ENCODE data around the gene NKIRAS2. TPM values are rescaled to one million over a fixed set of nuclear protein-coding genes. Genes with fewer than 3 reads are reported as not detected.

NKIRAS2 gene
- total and polyA plus RNA-seq, 2 of the 13 experiments (the other 11 are each of a cell fraction or from before 2014, with no cell fraction given) = 27.9 to 42.0 TPM

DNA sequence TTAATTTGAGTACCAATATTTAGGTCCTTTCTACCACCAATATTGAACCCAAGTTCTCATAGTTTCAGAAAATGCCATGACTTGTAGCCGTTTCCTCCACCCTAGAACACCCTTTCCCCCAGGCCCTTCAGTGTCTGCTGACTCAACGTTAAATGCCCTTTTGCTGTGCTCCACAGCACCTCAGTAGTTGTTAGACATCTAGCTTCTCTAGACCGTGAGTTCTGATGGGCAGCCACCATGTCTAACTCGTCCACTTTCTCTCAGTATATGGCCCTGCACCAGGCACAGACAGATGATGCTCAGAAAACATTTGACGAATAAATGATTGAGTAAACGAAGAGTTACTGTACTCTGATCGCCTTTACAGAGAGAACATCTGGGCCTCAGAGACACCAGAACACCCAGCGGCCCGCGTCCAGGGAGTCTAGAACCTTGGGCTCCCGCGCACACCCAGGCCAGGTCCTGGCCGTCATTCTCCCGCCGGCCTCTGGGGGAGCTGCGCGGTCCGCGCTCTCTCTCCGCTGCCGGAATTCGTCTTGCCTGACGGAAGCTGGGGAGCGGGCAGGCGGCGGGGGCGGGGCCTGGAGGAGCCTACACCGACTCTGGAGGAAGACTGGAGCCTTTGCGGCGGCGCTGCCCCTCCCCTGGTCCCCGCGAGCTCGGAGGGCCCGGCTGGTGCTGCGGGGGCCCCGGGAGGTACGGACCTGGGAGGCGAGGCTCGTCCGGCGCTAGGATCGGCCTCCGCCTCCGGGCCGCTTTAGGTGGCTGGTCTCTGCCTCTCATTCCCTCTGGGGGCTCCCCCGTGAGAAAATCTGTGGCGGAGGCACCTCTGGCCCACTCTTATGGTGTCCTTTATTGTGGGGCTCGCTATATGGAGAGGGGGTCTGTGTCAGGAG is at the start of gene NKIRAS2 (continued):
- TF ChIP-seq, protein P1, sequence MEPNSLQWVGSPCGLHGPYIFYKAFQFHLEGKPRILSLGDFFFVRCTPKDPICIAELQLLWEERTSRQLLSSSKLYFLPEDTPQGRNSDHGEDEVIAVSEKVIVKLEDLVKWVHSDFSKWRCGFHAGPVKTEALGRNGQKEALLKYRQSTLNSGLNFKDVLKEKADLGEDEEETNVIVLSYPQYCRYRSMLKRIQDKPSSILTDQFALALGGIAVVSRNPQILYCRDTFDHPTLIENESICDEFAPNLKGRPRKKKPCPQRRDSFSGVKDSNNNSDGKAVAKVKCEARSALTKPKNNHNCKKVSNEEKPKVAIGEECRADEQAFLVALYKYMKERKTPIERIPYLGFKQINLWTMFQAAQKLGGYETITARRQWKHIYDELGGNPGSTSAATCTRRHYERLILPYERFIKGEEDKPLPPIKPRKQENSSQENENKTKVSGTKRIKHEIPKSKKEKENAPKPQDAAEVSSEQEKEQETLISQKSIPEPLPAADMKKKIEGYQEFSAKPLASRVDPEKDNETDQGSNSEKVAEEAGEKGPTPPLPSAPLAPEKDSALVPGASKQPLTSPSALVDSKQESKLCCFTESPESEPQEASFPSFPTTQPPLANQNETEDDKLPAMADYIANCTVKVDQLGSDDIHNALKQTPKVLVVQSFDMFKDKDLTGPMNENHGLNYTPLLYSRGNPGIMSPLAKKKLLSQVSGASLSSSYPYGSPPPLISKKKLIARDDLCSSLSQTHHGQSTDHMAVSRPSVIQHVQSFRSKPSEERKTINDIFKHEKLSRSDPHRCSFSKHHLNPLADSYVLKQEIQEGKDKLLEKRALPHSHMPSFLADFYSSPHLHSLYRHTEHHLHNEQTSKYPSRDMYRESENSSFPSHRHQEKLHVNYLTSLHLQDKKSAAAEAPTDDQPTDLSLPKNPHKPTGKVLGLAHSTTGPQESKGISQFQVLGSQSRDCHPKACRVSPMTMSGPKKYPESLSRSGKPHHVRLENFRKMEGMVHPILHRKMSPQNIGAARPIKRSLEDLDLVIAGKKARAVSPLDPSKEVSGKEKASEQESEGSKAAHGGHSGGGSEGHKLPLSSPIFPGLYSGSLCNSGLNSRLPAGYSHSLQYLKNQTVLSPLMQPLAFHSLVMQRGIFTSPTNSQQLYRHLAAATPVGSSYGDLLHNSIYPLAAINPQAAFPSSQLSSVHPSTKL (CRISPR knock-in tag; IDR thresholded peaks at IDR 0.05) = peak; percentile 81
- peak; percentile 98; the same call in 1 of the 2 replicates for TF ChIP-seq ZNF747 (CRISPR knock-in tag; IDR thresholded peaks at IDR 0.05; ENCODE audit: borderline replicate concordance)
- TF ChIP-seq MED13 (CRISPR knock-in tag; IDR thresholded peaks at IDR 0.05) = peak; percentile 91; the same call in 1 of the 2 replicates
- TF ChIP-seq ZNF563 (CRISPR knock-in tag; IDR thresholded peaks at IDR 0.05) = peak; percentile 95
- TF ChIP-seq ARID2 (CRISPR knock-in tag; IDR thresholded peaks at IDR 0.05; ENCODE audit: borderline replicate concordance) = no peak
- TF ChIP-seq ZNF746 (CRISPR knock-in tag; IDR thresholded peaks at IDR 0.05) = no peak
- TF ChIP-seq ZMYM4 (CRISPR knock-in tag; IDR thresholded peaks at IDR 0.05) = peak; percentile 100
- TF ChIP-seq, protein P2, sequence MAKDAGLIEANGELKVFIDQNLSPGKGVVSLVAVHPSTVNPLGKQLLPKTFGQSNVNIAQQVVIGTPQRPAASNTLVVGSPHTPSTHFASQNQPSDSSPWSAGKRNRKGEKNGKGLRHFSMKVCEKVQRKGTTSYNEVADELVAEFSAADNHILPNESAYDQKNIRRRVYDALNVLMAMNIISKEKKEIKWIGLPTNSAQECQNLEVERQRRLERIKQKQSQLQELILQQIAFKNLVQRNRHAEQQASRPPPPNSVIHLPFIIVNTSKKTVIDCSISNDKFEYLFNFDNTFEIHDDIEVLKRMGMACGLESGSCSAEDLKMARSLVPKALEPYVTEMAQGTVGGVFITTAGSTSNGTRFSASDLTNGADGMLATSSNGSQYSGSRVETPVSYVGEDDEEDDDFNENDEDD (CRISPR knock-in tag; IDR thresholded peaks at IDR 0.05; ENCODE audit: borderline replicate concordance) = peak; percentile 83; the same call in 1 of the 2 replicates
- TF ChIP-seq NONO (IDR thresholded peaks at IDR 0.05) = no peak
- TF ChIP-seq NONO (CRISPR knock-in tag; conservative IDR thresholded peaks at IDR 0.05) = peak; percentile 95
- no peak for TF ChIP-seq ZNF136 (CRISPR knock-in tag; IDR thresholded peaks at IDR 0.05; ENCODE audit: low read depth)
- TF ChIP-seq POGZ (CRISPR knock-in tag; IDR thresholded peaks at IDR 0.05) = peak; percentile 99
- peak; percentile 80 for TF ChIP-seq ZNF781 (CRISPR knock-in tag; IDR thresholded peaks at IDR 0.05; ENCODE audit: borderline replicate concordance, not compliant biosample characterization)
- TF ChIP-seq MAFF (IDR thresholded peaks at IDR 0.05; ENCODE audit: low read depth, low read length) = peak; percentile 50
- peak; percentile 64; the same call in 1 of the 2 replicates for TF ChIP-seq ZNF264 (CRISPR knock-in tag; IDR thresholded peaks at IDR 0.05)
- peak; percentile 31 for TF ChIP-seq IKZF4 (CRISPR knock-in tag; IDR thresholded peaks at IDR 0.05; ENCODE audit: borderline replicate concordance, low read depth, not compliant biosample characterization)
- no peak for TF ChIP-seq SOX6 (IDR thresholded peaks at IDR 0.05)
- TF ChIP-seq SOX6 (CRISPR knock-in tag; IDR thresholded peaks at IDR 0.05) = peak; percentile 74
- TF ChIP-seq NR1H2 (CRISPR knock-in tag; IDR thresholded peaks at IDR 0.05; ENCODE audit: borderline replicate concordance, low read depth) = no peak
- TF ChIP-seq ZNF446 (CRISPR knock-in tag; IDR thresholded peaks at IDR 0.05) = peak; percentile 16; the same call in 1 of the 2 replicates
- TF ChIP-seq, protein P3, sequence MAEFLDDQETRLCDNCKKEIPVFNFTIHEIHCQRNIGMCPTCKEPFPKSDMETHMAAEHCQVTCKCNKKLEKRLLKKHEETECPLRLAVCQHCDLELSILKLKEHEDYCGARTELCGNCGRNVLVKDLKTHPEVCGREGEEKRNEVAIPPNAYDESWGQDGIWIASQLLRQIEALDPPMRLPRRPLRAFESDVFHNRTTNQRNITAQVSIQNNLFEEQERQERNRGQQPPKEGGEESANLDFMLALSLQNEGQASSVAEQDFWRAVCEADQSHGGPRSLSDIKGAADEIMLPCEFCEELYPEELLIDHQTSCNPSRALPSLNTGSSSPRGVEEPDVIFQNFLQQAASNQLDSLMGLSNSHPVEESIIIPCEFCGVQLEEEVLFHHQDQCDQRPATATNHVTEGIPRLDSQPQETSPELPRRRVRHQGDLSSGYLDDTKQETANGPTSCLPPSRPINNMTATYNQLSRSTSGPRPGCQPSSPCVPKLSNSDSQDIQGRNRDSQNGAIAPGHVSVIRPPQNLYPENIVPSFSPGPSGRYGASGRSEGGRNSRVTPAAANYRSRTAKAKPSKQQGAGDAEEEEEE (CRISPR knock-in tag; IDR thresholded peaks at IDR 0.05; ENCODE audit: borderline replicate concordance) = peak; percentile 93; the same call in 1 of the 2 replicates
- TF ChIP-seq, protein P4, sequence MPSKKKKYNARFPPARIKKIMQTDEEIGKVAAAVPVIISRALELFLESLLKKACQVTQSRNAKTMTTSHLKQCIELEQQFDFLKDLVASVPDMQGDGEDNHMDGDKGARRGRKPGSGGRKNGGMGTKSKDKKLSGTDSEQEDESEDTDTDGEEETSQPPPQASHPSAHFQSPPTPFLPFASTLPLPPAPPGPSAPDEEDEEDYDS (CRISPR knock-in tag; IDR thresholded peaks at IDR 0.05) = peak; percentile 68

Data from HepG2 (cell line).